B cell (primary cell): ENCODE measurements around the gene SLIT3.

Source experiments
- EZH2 ChIP-seq: IDR thresholded peaks from 2 replicates; pipeline ENCODE4 v1.6.1; 2012; ENCODE audit warnings: borderline replicate concordance, low read depth, mild to moderate bottlenecking, moderate library complexity, low read length; ENCODE audit not compliant: insufficient read depth, poor library complexity, severe bottlenecking
- TF ChIP-seq, protein P1 (sequence below): fragments of 200-600 bp; IDR thresholded peaks from one replicate; pipeline ENCODE4 v1.8.0; 2022; ENCODE audit warnings: antibody characterized with exemption, mild to moderate bottlenecking

DNA sequence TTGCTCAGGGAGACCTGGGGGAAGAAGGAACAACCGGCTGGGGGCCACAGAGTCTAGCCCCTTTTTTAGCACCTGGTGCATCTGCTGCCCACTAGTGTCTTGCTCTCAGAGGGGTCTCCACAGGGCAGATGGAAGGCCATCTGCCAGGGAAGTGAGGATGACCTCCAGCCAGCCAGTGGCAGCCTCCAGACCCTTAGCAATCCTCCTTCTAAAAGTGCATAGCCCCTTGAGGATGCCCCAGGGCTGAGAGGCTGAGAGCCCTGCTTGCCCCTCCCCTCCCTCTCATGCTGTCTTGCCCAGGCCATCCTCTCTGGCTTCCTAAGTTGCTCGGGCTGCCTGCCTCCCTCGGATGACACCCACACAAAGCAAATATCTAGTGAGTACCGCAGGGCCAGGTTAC is 640.2 kb downstream of the SLIT3 start:
- TF ChIP-seq, protein P1, sequence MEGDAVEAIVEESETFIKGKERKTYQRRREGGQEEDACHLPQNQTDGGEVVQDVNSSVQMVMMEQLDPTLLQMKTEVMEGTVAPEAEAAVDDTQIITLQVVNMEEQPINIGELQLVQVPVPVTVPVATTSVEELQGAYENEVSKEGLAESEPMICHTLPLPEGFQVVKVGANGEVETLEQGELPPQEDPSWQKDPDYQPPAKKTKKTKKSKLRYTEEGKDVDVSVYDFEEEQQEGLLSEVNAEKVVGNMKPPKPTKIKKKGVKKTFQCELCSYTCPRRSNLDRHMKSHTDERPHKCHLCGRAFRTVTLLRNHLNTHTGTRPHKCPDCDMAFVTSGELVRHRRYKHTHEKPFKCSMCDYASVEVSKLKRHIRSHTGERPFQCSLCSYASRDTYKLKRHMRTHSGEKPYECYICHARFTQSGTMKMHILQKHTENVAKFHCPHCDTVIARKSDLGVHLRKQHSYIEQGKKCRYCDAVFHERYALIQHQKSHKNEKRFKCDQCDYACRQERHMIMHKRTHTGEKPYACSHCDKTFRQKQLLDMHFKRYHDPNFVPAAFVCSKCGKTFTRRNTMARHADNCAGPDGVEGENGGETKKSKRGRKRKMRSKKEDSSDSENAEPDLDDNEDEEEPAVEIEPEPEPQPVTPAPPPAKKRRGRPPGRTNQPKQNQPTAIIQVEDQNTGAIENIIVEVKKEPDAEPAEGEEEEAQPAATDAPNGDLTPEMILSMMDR: no peak
- TF ChIP-seq EZH2: no peak
